Measurements from ENCODE around the gene FARP2.
"Not testable (repeated sequence)": the region's sequence is repeated elsewhere in the genome, so short reads cannot be mapped to it uniquely, and the experiment has no call there.

FARP2 gene

GRCh38 chr2:241379481-241380480 lies 23.7 kb downstream of the FARP2 start:
- no peak for TF ChIP-seq Cebpa-rat (IDR thresholded peaks at IDR 0.05)
- Histone ChIP-seq H4K20me1 (peaks cover 11 to 81% (median 28%) of the 10 kb centered on the region in 11 experiments; a peak in 18 of 22 replicates), H3K36me3 (peaks cover 42 to 78% (median 57%) of the 10 kb centered on the region in 11 experiments), H3K4me3 (no peak overlapping the region), H3K9me3 (replicated peaks in 1 of 11) (peaks cover 0 to 4% (median 0%) of the 10 kb centered on the region in 11 experiments; a peak in 1 of 22 replicates), H3K4me1 (peaks cover 3 to 5% (median 4%) of the 10 kb centered on the region in 10 experiments; a peak in 19 of 20 replicates), H3K4me2 (no peak overlapping the region), H3K27me3 (no peaks in the 10 kb centered on the region), H3K27ac (no peak overlapping the region), H3K9ac (no peak overlapping the region)

- H3K36me3 ChIP-seq: peaks cover 23 to 68% (median 44%) of the 10 kb centered on the region in 11 experiments
- no peak overlapping the region for H3K9ac ChIP-seq
- no peak for TF ChIP-seq Cebpa-rat (IDR thresholded peaks at IDR 0.05)
- no peaks in the 10 kb centered on the region for H3K27me3 ChIP-seq
- H4K20me1 ChIP-seq: peaks cover 13 to 82% (median 26%) of the 10 kb centered on the region in 11 experiments; a peak in 17 of 22 replicates
- H3K9me3 ChIP-seq (replicated peaks in 1 of 11): no peaks in the 10 kb centered on the region
- H3K4me1 ChIP-seq: no peaks in the 10 kb centered on the region
- no peak overlapping the region for H3K27ac ChIP-seq
- H3K4me2 ChIP-seq: no peak overlapping the region
- no peak overlapping the region for H3K4me3 ChIP-seq
These were observed 25.8 kb downstream of the FARP2 start for GRCh38 chr2:241381872-241382271.

- H3K4me3 ChIP-seq; H3K27ac ChIP-seq; H3K27me3 ChIP-seq; H3K9ac ChIP-seq; H3K4me2 ChIP-seq; H3K9me3 ChIP-seq (replicated peaks in 1 of 11): not testable (repeated sequence)
- H3K4me1 ChIP-seq: peaks cover 0 to 13% (median 7%) of the 10 kb centered on the region in 10 experiments; a peak in 8 of 20 replicates
- H4K20me1 ChIP-seq: peaks cover 11 to 62% (median 24%) of the 10 kb centered on the region in 11 experiments; a peak in 16 of 22 replicates
- H3K36me3 ChIP-seq: peaks cover 21 to 74% (median 44%) of the 10 kb centered on the region in 11 experiments; a peak in 21 of 22 replicates
These were observed 29.4 kb downstream of the FARP2 start for GRCh38 chr2:241385450-241385849.

- no peak for TF ChIP-seq Cebpa-rat (IDR thresholded peaks at IDR 0.05)
- Histone ChIP-seq H4K20me1 (peaks cover 3 to 61% (median 15%) of the 10 kb centered on the region in 11 experiments; a peak in 16 of 22 replicates), H3K27ac (no peak overlapping the region), H3K36me3 (peaks cover 13 to 64% (median 37%) of the 10 kb centered on the region in 11 experiments; a peak in 21 of 22 replicates), H3K4me3 (no peak overlapping the region), H3K27me3 (no peaks in the 10 kb centered on the region), H3K4me1 (peaks cover 0 to 13% (median 7%) of the 10 kb centered on the region in 10 experiments; a peak in 8 of 20 replicates), H3K9me3 (replicated peaks in 1 of 11) (peaks cover 0 to 7% (median 4%) of the 10 kb centered on the region in 11 experiments; a peak in 6 of 22 replicates), H3K9ac (no peak overlapping the region), H3K4me2 (no peak overlapping the region)
These were observed 30.4 kb downstream of the FARP2 start for GRCh38 chr2:241386519-241386918.

- TF ChIP-seq Cebpa-rat (IDR thresholded peaks at IDR 0.05): no peak
- Histone ChIP-seq H3K4me3 (no peak overlapping the region), H3K36me3 (peaks cover 6 to 41% (median 24%) of the 10 kb centered on the region in 11 experiments; a peak in 20 of 22 replicates), H3K4me2 (peak overlapping the region in 5 of 11 experiments; percentile 16 to 33 (median 30); a peak in 9 of 22 replicates), H3K4me1 (peaks cover 0 to 17% (median 9%) of the 10 kb centered on the region in 10 experiments; a peak in 12 of 20 replicates), H3K9me3 (replicated peaks in 1 of 11) (peaks cover 0 to 7% (median 4%) of the 10 kb centered on the region in 11 experiments; a peak in 6 of 22 replicates), H3K27me3 (no peaks in the 10 kb centered on the region), H4K20me1 (peaks cover 0 to 57% (median 18%) of the 10 kb centered on the region in 11 experiments; a peak in 13 of 22 replicates), H3K9ac (no peak overlapping the region), H3K27ac (no peak overlapping the region)
These were observed 33.6 kb downstream of the FARP2 start for GRCh38 chr2:241389697-241390096.

GRCh38 chr2:241390301-241391206 lies 34.5 kb downstream of the FARP2 start:
- H3K4me1 ChIP-seq: peaks cover 0 to 17% (median 9%) of the 10 kb centered on the region in 10 experiments; a peak in 12 of 20 replicates
- H3K36me3 ChIP-seq: peaks cover 14 to 49% (median 32%) of the 10 kb centered on the region in 11 experiments; a peak in 21 of 22 replicates
- TF ChIP-seq Cebpa-rat (IDR thresholded peaks at IDR 0.05): no peak
- H3K4me3 ChIP-seq: no peak overlapping the region
- H3K9ac ChIP-seq: no peak overlapping the region
- peaks cover 0 to 7% (median 4%) of the 10 kb centered on the region in 11 experiments; a peak in 6 of 22 replicates for H3K9me3 ChIP-seq (replicated peaks in 1 of 11)
- H3K4me2 ChIP-seq: peak overlapping the region in 5 of 11 experiments; percentile 16 to 33 (median 30); a peak in 9 of 22 replicates
- no peak overlapping the region for H3K27ac ChIP-seq
- no peaks in the 10 kb centered on the region for H3K27me3 ChIP-seq
- peaks cover 0 to 52% (median 15%) of the 10 kb centered on the region in 11 experiments; a peak in 13 of 22 replicates for H4K20me1 ChIP-seq

GRCh38 chr2:241391892-241392665 lies 36.0 kb downstream of the FARP2 start:
- Histone ChIP-seq H3K9me3 (replicated peaks in 1 of 11) (peaks cover 0 to 7% (median 4%) of the 10 kb centered on the region in 11 experiments; a peak in 6 of 22 replicates), H3K4me3 (no peak overlapping the region), H3K4me1 (peaks cover 0 to 17% (median 9%) of the 10 kb centered on the region in 10 experiments; a peak in 12 of 20 replicates), H3K36me3 (peaks cover 14 to 40% (median 29%) of the 10 kb centered on the region in 11 experiments; a peak in 21 of 22 replicates), H3K9ac (no peak overlapping the region), H3K27ac (no peak overlapping the region), H3K27me3 (no peaks in the 10 kb centered on the region), H4K20me1 (peaks cover 0 to 37% (median 9%) of the 10 kb centered on the region in 11 experiments; a peak in 11 of 22 replicates), H3K4me2 (0 out of 22 replicates have a peak overlapping the region, but pooled peaks of 1 of the 11 experiments have one; percentile 3)
- no peak for TF ChIP-seq Cebpa-rat (IDR thresholded peaks at IDR 0.05)

GRCh38 chr2:241392753-241393152 lies 36.7 kb downstream of the FARP2 start:
- not testable (repeated sequence) for H3K27ac ChIP-seq; H3K4me3 ChIP-seq; H3K9me3 ChIP-seq (replicated peaks in 1 of 11); H3K27me3 ChIP-seq; H3K9ac ChIP-seq
- peaks cover 0 to 37% (median 9%) of the 10 kb centered on the region in 11 experiments; a peak in 11 of 22 replicates for H4K20me1 ChIP-seq
- H3K36me3 ChIP-seq: peaks cover 14 to 34% (median 25%) of the 10 kb centered on the region in 11 experiments; a peak in 21 of 22 replicates
- H3K4me1 ChIP-seq: peaks cover 0 to 17% (median 9%) of the 10 kb centered on the region in 10 experiments; a peak in 12 of 20 replicates
- 0 out of 22 replicates have a peak overlapping the region, but pooled peaks of 1 of the 11 experiments have one; percentile 3 for H3K4me2 ChIP-seq

Measured in BLaER1 treated with 17β-estradiol and CSF1 and Interleukin-3, amounts not matched to agents 10 nM and 100 nM (cell line).